ENCODE results near the gene NUDT9.
"Not testable (repeated sequence)": the region's sequence is repeated elsewhere in the genome, so short reads cannot be mapped to it uniquely, and the experiment has no call there.

The NUDT9 gene, protein sequence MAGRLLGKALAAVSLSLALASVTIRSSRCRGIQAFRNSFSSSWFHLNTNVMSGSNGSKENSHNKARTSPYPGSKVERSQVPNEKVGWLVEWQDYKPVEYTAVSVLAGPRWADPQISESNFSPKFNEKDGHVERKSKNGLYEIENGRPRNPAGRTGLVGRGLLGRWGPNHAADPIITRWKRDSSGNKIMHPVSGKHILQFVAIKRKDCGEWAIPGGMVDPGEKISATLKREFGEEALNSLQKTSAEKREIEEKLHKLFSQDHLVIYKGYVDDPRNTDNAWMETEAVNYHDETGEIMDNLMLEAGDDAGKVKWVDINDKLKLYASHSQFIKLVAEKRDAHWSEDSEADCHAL

DNA sequence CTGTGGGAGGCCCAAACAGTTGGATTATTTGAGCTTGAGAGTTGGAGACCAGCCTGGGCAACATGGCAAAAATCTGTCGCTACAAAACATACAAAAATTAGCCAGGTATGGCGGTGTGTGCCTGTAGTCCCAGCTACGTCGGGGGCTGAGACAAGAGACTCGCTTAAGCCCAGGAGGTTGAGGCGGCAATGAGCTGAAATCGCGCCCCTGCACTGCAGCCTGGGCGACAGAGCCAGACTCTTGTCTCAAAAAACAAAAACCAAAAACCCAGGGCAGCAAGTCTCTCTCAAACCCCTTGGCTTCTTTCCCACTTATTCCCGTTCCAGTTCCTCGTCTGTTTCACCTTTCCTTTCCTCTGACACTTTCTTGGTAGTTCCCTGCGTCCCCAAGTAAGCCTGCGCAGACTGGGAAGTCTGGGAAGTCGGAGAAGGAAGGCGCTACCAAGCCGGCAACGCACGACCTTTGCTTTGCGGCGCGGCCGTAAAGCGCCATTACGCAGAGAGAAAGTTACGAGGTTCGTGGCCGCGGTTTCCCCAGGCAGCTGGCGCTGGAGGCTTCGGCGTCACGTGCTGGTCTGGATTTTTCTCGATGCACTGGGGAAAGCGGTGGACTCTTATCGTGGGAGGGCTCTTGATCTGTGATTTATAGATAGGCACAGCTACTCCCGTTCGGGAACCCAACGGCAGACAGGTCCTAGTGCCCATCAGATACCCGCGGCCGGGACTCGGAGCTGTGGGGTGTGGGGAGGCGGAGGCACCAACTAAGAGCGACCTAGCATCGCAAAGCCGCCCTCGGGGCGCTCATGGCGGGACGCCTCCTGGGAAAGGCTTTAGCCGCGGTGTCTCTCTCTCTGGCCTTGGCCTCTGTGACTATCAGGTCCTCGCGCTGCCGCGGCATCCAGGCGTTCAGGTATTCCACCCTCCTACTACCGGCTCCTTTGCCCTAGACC, at the start of gene NUDT9:
TSS of gene NUDT9 (plus strand) at position 470 of the 949 bp plus-strand sequence. CDS start at position 803, 333 bp downstream.
- peak; percentile 89 to 90 for ATAC-seq

DNA sequence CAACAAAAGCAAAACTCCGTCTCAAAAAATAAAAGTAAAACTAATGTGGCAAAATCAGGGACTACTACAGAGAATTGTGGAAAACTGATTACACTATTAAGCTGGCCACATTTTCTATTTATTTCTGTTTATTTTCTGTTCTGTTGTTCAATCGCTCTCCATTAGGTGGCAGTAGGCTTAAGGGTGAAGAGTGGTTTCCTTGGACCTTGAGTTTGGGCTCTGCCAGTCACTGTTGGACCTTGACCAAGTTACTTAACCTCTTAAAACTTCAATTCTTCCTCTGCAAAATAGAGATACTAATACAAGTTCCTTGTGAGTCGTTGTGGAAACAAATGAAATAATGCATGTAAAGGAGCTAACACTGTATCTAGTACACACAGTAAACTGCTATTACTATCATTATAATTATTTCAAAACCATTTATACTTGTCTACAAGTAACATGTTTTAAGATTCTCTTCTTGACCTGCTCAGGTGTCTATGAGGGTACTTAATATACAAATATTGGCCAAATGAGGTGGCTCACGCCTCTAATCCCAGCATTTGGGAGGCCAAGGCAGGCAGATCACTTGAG, 46.6 kb upstream of the NUDT9 start:
- peak in 1 of 2 donors; percentile 32 for ATAC-seq

DNA sequence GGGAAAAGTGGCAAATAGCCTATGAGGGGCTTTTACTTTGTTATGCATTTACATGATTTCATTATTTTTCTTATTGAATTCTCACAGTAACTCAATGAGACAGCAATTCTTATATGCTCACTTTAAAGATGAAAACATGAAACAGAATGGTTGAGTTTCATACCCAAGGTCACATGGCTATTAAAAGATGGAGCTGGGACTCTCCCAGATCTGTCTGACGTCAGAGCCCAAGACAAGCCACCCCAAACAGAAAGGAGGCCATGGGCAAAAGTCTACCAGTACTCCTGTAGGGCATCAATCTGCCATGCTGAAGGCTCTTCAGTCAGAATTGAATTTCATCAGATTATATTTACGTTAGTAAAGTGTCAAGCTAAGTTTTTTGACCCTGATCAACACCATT, 44.6 kb upstream of the NUDT9 start:
- ATAC-seq = peak; percentile 51

DNA sequence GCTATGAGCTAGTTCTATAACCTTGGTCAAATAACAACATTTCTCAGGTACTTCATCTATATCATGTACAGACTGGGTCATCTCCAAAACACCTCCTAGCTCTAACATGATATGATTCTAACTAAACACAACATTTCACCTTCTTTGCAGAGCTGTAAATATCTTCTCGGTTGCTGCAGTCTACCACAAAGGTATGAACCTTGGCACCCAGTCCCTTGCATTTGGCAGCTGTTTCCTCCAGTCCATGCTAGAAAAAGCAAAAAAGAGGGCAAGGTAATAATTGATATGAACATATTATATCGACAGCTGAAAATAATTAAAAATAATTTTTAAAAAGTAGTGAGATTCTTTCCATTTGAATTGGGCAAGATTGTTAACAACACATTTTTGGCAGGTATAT, 40.3 kb upstream of the NUDT9 start:
- ATAC-seq = no peak

DNA sequence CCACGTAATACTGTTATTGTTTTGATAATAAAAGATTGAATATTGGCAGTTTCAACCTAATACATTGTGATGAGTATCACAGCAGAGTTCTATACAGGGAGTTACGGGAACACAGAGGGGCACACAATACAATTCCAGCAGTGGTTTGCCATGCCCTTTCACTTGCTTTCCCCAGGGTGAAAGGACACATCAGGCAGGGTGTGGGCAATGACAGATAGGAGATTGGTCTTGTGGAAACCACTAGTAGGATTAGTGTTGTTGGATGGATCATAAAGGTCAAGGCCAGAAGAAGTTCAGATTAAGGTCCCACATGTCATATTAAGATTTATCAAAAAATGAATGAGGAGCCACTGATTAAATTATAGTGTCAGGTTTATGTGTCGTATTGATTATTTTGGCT, 39.4 kb upstream of the NUDT9 start:
- no peak for ATAC-seq

DNA sequence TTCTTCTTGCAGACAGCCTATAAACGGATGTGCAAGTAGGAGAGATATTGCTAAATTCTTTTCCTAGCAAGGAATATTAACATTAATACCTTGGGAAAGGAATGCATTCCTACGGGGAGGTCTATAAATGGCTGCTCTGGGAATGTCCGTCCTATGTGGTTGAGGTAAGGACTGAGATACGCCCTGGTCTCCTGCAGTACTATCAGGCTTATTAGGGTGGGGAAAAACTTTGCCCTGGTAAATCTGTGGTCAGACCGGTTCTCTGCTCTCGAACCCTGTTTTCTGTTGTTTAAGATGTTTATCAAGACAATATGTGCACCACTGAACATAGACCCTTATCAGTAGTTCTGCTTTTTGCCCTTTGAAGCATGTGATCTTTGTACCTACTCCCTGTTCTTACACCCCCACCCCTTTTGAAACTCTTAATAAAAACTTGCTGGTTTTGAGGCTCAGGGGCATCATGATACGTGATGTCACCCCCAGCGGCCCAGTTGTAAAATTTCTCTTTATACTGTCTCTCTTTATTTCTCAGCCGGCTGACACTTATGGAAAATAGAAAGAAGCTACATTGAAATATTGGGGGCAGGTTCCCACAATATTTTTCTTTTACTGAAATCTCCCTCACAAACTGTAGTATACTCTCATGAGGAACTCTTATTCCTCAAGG, 37.8 kb upstream of the NUDT9 start:
- ATAC-seq = not testable (repeated sequence)

DNA sequence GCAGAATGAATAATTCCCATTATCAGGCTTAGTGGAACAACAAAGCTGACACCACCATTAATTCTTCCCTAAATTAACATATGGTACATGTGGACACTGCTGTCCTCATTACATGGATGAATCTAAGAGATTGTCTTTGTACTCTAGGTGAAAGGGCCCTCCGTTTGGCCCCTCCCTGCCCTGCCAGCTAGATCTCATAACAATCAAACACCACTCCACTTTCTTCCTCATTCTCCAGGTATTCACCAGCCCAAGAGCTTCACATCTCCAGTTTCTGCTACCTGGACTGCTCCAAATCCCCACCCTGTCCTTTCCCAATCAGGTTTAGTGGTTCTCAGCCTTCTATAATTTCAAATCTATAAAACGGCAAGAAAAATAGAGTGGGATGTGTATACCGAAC, 35.1 kb upstream of the NUDT9 start:
- ATAC-seq = no peak

DNA sequence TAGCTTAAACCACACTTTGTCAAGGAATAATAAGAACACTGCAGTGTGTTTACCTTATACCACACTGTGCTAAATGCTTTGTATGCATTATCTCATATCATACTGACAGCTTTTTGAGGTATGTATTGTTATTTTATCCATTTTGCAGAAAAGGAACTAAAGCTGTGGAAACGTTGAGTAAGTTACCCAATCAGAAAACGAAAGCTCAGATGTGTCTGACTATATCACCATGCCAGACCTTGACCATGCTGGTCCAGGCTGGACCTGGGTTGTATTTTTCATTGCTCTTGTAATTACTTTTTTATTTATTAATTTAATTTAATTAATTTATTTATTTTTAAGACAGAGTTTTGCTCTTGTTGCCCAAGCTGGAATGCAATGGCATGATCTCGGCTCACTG, 33.5 kb upstream of the NUDT9 start:
- no peak for ATAC-seq

DNA sequence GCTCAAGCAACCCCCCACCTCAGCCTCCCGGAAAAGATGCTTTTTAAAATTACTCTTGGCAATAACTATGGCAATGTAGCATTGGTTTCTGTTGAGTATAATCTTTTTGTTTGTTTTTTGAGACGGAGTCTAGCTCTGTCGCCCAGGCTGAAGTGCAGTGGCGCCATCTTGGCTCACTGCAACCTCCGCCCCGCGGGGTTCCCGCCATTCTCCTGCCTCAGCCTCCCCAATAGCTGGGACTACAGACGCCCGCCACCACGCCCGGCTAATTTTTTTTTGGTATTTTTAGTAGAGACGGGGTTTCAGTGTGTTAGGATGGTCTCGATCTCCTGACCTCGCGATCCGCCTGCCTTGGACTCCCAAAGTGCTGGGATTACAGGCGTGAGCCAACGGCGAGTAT, 32.3 kb upstream of the NUDT9 start:
- ATAC-seq = not testable (repeated sequence)

DNA sequence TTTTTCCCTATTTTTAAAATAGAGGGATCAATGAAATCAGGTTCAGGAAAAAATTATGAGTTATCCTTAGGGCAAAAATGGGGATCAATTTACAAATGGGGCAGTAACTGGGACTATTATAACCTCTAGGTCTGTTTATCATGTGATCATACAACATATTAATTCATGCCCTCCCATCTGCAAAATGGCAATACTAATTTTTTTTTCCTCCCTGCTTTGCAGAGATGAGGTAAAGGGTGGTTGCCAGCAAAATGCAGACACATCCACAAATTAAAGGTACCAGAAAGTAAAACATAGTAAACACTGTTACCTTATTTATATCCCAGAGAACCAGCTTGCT, 31.9 kb upstream of the NUDT9 start:
- ATAC-seq = no peak

DNA sequence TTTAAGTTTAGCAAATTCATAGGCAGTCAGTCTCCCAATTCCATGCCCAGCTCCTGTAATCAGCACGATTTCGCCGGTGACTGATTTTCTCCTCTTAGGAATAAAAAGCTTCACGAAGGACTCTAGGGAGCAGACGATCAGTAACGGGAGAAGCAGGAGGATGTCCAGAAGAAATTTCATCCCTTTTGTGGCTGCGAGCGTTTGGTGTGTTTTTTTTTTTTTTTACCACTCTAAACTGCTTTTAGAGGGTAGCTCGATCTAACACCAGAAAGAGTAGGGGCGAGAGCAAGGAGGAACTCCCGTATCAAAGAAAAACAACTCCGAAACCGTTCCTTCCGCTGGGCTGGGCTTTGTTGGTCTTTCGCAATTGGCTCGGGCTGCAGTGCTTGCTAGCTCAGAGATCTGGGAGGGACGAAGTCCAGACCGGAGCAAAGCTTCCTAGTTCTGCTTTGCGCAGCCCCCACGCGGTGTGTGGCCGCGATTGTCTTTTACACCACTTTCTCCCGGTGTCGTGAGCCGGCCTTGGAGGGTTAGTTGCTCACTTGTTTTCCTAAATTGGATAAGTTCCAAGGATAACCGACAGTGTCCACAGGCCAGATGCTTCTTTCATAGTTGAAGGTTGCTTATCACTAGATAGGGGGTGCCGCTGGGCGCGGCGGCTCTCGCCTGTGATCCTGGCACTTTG, 31.3 kb upstream of the NUDT9 start, which contains the start of gene HSD17B11:
TSS of gene HSD17B11 (minus strand) at position 298 of the 685 bp plus-strand sequence. CDS start at position 180, 118 bp downstream.
- ATAC-seq = peak; percentile 98

DNA sequence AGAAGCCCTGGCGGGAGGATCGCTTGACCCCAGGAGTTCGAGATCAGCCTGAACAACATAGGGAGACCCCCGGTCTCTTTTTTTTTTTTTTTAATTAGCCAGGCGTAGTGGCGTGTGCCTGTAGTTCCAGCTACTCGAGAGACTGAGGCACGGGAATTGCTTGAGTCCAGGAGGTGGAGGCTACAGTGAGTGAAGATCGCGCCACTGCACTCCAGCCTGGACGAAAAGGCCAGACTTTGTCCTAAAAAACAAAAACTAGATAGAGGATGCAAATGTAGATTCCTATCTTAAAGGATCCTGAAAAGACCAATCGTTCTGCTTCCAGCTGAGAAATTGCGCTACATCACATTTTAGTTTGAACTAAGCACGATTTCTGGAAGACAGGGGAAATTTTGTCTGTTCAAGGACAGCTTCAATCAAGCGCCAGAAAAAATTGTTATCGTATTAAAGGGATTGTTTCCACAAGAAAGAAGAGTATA, 30.8 kb upstream of the NUDT9 start:
- ATAC-seq = peak; percentile 6 to 9

DNA sequence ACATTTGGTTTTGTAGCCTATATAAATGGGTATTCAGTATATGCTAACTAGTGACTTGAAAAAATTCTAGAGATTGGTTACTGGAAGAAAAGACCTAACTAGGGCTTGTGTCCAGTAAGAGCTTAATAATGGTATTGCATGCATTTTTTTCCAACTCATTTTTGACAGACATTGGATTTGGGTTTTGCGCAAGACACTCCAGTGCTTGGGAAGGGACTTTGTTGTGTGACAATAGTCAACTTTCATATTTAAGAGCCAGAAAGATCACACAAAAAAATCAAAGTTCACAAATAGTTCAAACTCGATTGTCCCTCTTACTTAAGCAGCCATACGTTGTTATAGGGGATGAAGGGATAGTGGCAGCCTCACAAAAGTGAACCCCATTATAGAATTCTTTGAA, 30.2 kb upstream of the NUDT9 start:
- no peak for ATAC-seq

DNA sequence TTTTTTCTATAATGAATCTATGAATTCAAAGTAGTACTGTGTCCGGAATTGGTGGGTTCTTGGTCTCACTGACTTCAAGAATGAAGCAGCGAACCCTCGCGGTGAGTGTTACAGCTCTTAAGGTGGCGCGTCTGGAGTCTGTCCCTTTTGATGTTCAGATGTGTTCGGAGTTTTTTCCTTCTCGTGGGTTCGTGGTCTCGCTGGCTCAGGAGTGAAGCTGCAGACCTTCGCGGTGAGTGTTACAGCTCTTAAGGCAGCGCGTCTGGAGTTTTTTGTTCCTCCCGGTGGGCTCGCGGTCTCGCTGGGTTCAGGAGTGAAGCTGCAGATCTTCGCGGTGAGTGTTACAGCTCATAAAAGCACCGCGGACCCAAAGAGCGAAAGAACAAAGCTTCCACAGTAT, 27.3 kb upstream of the NUDT9 start:
- ATAC-seq = not testable (repeated sequence)

DNA sequence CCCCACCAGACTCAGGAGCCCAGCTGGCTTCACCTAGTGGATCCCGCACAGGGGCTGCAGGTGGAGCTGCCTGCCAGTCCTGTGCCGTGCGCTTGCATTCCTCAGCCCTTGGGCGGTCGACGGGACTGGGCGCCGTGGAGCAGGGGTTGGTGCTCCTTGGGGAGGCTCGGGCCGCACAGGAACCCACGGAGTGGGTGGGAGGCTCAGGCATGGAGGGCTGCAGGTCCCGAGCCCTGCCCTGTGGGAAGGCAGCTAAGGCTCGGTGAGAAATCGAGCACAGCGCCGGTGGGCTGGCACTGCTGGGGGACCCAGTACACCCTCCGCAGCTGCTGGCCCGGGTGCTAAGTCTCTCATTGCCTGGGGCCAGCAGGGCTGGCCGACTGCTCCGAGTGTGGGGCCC, 26.5 kb upstream of the NUDT9 start:
- ATAC-seq = not testable (repeated sequence)

DNA sequence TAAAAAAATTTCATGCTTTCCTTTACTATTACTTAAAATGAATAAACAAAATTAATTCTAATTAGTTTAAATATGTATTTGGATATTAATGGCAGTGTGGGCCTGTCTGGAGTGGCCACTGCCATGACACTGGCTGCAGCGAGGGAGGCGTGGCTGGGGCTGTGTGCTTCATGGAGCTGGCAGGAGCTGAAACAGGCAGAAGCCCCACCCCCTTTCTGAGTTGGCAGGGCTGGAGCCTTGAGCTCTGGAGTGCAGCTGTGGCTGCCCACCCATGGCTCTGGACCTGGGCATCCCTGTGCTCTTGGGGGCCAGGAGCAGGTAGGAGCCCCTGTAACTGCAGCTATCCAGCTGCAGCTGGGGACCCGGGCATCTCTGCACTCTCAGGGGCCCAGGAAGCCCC, 23.2 kb upstream of the NUDT9 start:
- ATAC-seq = no peak

DNA sequence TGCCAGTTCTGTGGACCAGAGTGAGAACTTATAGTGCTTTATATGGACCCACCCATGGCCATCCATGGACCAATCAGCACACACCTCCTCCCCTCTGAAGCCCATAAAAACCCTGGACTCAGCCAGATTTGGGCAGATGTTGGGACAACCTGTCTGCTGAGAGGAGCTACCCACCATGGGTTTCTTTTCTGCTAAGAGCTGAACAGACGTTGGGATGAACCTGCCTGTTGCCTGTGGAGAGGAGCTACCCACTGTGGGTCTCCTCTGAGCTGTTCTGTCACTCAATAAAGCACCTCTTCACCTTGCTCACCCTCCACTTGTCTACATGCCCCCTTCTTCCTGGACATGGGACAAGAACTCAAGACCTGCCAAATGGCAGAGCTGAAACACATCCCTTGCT, 22.4 kb upstream of the NUDT9 start:
- no peak for ATAC-seq

DNA sequence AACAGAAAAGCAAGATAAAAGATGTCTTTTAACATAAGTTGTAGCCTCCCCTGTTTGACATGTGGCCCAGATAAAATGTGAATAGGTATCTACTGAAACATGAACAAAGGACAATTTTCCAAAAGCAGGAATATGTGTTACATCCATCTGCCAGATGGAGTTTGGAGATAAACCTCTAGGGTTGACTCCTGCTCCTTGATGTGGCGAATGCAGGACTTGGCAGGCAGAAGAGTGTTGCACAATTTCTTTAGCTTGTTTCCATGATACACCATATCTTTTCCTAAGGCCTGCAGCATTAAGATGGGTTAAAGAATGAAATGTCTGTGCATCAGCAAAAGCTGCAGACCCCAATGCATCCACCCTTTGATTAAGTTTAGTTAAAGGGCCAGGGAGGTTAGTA, 18.6 kb upstream of the NUDT9 start:
- ATAC-seq = not testable (repeated sequence)

DNA sequence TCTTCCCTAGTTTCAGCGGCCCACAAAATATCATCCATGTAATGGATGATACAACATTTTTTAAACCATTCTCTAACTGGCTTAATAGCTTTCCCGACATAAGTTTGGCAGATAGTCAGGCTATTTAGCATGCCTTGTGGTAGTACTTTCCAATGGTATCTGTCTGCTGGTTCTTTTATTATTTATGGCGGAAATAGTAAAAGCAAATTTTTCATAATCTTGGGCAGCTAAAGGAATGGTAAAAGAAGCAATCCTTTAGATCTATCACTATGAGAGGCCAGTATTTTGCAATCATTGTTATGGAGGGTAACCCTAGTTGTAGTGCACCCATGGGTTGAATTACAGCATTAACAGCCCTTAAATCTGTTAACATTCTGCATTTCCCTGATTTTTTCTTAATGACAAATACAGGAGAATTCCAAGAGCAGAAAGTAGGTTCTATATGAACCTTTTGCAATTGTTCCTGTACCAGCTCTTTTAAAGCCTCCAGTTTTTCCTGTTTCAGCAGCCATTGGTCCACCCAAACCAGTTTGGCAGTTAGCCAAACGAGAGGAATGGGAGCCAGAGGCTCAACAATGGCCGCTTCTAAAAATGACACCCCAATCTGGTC, 17.1 kb upstream of the NUDT9 start:
- no peak for ATAC-seq

DNA sequence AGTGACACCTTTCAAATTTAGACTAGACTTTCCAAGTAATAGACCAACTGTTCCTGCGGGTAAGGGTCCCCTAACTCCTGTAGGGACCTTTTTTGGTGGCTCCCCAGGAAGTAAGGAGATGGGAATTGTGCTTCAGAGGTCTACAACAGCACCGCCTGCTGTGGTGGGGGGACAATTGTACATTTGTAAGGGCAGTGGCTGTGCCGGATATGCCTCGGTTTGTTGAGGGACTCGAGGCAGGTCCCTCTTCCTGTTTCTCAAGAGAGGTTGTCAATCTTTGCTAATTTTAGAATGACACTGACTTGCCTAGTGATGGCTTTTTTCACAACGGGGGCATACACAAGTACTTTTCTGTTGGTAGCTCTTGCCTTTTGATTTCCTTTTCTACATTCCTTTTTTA, 15.9 kb upstream of the NUDT9 start:
- ATAC-seq = peak in 1 of 2 donors; percentile 41

DNA sequence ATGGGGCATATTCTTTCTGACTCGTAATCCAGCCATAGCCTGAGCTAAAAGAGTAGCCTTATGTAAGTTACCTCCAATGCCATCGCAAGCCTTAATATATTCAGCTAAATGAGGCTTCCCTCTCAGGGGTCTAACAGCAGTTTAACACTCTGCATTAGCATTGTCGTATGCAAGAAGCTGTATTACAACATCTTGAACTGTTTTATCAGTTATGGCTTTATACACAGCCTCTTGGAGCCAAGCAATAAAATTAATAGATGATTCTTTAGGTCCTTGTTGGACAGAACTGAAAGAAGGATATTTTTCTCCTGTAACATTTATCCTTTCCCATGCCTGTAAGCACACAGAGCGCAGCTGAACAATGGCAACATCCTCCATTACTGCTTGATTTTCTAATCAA, 15.5 kb upstream of the NUDT9 start:
- not testable (repeated sequence) for ATAC-seq

Measured in activated CD4-positive, CD25-positive, alpha-beta regulatory T cell treated with anti-CD3 and anti-CD28 coated beads, Interleukin-2, amount 50 U/mL, for 24 hours (primary cell).